Spleen (tissue), 7 donors: ENCODE data around the gene CRB1.

Experiments
- POLR2A ChIP-seq, 3 donors: fragments of 450-650 bp; IDR thresholded peaks; one replicate each; pipeline ENCODE4 v1.5.1; 2017; ENCODE audit warnings: antibody characterized with exemption in 3 of 3, mild to moderate bottlenecking in 1 of 3
- POLR2AphosphoS5 ChIP-seq, 3 donors: sonication (generic); formaldehyde crosslinking; IDR thresholded peaks; one replicate each; pipeline ENCODE4 v1.5.1; 2017; ENCODE audit warnings: antibody characterized with exemption in 3 of 3
- TF ChIP-seq, protein P1 (sequence below), 11 experiments: fragments of 200-600 bp in 7 of 11; fragments of 450-650 bp in 4 of 11; sonication (generic) in 4 of 11; IDR thresholded peaks in 8 of 11; conservative IDR thresholded peaks in 3 of 11; 1 replicate in 7 of 11; 2 replicates in 4 of 11; pipeline versions ENCODE4 v1.4.0 to v1.8.0; 2016 to 2021; ENCODE audit warnings: antibody characterized with exemption in 11 of 11, inconsistent platforms in 4 of 11, mild to moderate bottlenecking in 1 of 11
- donor health status: DM: no; HTN: no; CAD: no; lungs with moderate emphysema.
- donor health status: DM: no; HTN: no; CAD: no.
- donor health status: DM: no; HTN: no; CAD: no.

DNA sequence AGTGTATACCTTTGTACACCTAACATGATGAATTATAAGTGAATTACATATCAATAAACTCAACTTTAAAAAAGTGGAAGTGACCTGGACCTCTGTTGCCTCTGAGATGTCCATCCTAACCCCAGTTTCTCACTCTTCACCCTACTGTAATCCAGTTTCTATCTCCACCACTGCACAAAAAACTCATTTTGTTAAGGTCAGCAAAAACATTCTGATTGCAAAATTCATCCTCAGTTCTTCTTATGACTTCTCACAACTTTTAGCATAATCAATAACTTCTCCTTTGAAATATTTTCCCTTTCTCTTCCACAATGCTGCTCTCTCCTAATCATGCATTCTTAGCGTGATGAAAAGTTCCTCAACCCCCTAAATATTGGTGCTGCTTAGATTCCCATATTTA lies 129.8 kb downstream of the CRB1 start:
- TF ChIP-seq POLR2A (IDR thresholded peaks at IDR 0.05) (no peak), POLR2AphosphoS5 (IDR thresholded peaks at IDR 0.05) (no peak)
- TF ChIP-seq, protein P1, sequence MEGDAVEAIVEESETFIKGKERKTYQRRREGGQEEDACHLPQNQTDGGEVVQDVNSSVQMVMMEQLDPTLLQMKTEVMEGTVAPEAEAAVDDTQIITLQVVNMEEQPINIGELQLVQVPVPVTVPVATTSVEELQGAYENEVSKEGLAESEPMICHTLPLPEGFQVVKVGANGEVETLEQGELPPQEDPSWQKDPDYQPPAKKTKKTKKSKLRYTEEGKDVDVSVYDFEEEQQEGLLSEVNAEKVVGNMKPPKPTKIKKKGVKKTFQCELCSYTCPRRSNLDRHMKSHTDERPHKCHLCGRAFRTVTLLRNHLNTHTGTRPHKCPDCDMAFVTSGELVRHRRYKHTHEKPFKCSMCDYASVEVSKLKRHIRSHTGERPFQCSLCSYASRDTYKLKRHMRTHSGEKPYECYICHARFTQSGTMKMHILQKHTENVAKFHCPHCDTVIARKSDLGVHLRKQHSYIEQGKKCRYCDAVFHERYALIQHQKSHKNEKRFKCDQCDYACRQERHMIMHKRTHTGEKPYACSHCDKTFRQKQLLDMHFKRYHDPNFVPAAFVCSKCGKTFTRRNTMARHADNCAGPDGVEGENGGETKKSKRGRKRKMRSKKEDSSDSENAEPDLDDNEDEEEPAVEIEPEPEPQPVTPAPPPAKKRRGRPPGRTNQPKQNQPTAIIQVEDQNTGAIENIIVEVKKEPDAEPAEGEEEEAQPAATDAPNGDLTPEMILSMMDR (IDR thresholded peaks at IDR 0.05 in 8 of 11, conservative IDR thresholded peaks at IDR 0.05 in 3 of 11): no peak
